Measurements from ENCODE around the gene HIPK2.

The HIPK2 gene

GRCh38 chr7:139586286-139586685, 191.5 kb downstream of the HIPK2 start:
- TF ChIP-seq, protein P1, sequence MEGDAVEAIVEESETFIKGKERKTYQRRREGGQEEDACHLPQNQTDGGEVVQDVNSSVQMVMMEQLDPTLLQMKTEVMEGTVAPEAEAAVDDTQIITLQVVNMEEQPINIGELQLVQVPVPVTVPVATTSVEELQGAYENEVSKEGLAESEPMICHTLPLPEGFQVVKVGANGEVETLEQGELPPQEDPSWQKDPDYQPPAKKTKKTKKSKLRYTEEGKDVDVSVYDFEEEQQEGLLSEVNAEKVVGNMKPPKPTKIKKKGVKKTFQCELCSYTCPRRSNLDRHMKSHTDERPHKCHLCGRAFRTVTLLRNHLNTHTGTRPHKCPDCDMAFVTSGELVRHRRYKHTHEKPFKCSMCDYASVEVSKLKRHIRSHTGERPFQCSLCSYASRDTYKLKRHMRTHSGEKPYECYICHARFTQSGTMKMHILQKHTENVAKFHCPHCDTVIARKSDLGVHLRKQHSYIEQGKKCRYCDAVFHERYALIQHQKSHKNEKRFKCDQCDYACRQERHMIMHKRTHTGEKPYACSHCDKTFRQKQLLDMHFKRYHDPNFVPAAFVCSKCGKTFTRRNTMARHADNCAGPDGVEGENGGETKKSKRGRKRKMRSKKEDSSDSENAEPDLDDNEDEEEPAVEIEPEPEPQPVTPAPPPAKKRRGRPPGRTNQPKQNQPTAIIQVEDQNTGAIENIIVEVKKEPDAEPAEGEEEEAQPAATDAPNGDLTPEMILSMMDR (conservative IDR thresholded peaks at IDR 0.05): no peak
- no peak for TF ChIP-seq ZFX (IDR thresholded peaks at IDR 0.05)
- no peak overlapping the region for H3K27ac ChIP-seq

GRCh38 chr7:139585042-139585441, 192.8 kb downstream of the HIPK2 start:
- H3K27ac ChIP-seq: no peak overlapping the region; the same call in 1 of the 2 replicates
- no peak for TF ChIP-seq ZFX (IDR thresholded peaks at IDR 0.05)
- TF ChIP-seq, protein P1 (conservative IDR thresholded peaks at IDR 0.05): no peak

DNA sequence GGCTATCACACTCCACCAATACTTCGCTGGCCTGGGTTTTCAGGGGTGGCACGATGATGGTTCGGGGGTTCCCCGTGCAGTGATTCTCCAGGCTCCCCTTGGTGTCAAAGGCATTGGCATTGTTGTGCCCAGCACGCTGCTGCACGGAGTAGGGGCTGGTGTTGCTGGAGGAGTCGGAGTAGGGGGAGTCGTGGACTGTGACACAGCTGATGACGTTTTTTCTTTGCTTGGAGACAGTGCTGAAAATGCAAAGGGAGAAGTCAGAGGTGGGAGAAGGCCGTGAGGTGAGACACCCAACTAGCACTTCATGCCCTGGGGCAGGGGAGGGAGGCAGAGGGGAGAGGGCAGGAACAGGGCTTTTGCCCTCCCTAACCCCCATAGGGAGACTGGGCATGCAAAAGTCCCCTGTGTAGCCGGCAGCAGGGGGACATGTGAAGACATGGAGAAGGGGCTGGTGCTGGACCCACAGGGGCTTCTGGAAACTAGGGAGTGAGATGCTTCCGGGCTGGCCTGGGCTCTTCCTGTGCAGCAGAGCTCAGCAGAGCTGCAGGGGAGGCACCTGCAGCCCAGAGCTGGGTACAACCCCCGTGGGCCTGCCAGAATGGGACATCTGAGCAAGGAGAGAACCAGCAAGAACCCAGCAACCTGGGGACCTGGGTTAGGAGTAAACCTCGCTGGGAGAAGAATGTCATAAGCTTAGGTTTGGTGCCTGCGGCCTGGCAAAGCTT, 193.8 kb downstream of the HIPK2 start:
- H3K27ac ChIP-seq: no peak overlapping the region
- no peak for TF ChIP-seq ZFX (IDR thresholded peaks at IDR 0.05)
- TF ChIP-seq, protein P1 (conservative IDR thresholded peaks at IDR 0.05): no peak

DNA sequence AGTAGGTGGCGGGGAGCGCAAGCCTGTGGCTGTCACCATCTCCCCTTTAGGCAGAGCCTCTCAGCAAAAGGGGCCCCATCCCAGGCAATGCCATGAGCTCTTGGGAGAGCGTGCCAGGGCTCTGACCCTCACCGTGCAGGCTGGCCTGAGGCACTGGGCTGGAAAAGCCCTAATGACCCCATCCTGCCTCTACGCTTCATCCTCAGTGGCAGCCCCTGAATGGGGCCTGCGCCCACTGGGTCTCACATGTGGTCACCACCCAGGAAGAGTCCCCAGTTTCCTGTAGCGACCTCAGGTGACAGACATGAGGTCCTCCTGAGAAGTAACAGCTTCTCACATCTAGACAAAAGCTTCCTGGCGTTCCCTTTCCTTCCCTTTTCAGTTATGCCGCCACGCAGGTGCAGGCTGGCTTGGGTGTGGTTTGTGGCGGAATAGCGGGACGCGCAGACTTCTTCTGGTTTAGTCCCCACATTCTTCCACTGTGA, 195.1 kb downstream of the HIPK2 start:
- TF ChIP-seq, protein P1 (conservative IDR thresholded peaks at IDR 0.05): no peak
- TF ChIP-seq ZFX (IDR thresholded peaks at IDR 0.05): no peak
- no peak overlapping the region for H3K27ac ChIP-seq

DNA sequence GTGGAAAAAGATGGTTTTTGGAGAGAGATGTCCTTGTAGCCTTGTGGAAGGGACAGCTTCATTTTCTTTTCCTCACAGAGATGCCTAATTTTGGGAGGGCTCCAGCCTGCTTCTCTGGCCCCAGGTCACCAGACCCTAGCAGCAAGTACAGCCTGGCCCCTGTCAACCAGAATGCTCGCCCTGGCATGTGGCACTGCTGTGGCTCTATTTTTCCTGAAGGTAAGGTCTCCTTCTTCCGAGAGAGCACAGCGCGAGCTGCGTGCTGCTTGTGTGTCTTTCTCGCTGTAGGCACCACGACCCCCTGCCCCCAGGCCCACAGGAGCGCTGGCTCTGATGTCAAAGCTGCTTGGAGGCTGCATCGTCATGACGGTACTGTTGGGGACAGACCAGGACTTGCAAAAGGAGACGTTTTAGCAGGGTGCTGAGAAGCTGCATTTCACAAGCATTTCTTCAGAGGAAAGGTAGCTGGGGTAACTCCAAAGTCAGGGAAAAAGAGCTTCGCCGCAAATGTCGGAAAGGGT, 195.6 kb downstream of the HIPK2 start:
- H3K27ac ChIP-seq: no peak overlapping the region
- no peak for TF ChIP-seq ZFX (IDR thresholded peaks at IDR 0.05)
- TF ChIP-seq, protein P1 (conservative IDR thresholded peaks at IDR 0.05): no peak

GRCh38 chr7:139580435-139580834, 197.4 kb downstream of the HIPK2 start:
- TF ChIP-seq, protein P1 (conservative IDR thresholded peaks at IDR 0.05): no peak
- H3K27ac ChIP-seq: no peak overlapping the region

- TF ChIP-seq ZFX (IDR thresholded peaks at IDR 0.05): no peak
- TF ChIP-seq, protein P1 (conservative IDR thresholded peaks at IDR 0.05): no peak
- no peak overlapping the region for H3K27ac ChIP-seq
Measured at GRCh38 chr7:139576179-139576973, 201.4 kb downstream of the HIPK2 start.
